ENCODE results near the gene GRIP2.
"Not testable (repeated sequence)": the region's sequence is repeated elsewhere in the genome, so short reads cannot be mapped to it uniquely, and the experiment has no call there.

GRIP2 gene

GRCh38 chr3:14519406-14519805 is 20.7 kb downstream of the GRIP2 start:
- no peak for DNase-seq

- DNase-seq: no peak
These were observed 21.2 kb downstream of the GRIP2 start for GRCh38 chr3:14518893-14519292.

- DNase-seq: no peak
These were observed 21.7 kb downstream of the GRIP2 start for GRCh38 chr3:14518432-14518802.

- no peak for DNase-seq
These were observed 22.3 kb downstream of the GRIP2 start for GRCh38 chr3:14517601-14518431.

- no peak for DNase-seq
These were observed 23.3 kb downstream of the GRIP2 start for GRCh38 chr3:14516738-14517345.

GRCh38 chr3:14515526-14515925 is 24.6 kb downstream of the GRIP2 start:
- DNase-seq: not testable (repeated sequence)

- DNase-seq: no peak
These were observed 25.8 kb downstream of the GRIP2 start for GRCh38 chr3:14514323-14514720.

GRCh38 chr3:14513566-14514322 is 26.4 kb downstream of the GRIP2 start:
- no peak for DNase-seq

- DNase-seq: no peak
These were observed 27.2 kb downstream of the GRIP2 start for GRCh38 chr3:14512942-14513327.

GRCh38 chr3:14512281-14512941 is 27.7 kb downstream of the GRIP2 start:
- DNase-seq: no peak

- no peak for DNase-seq
These were observed 28.4 kb downstream of the GRIP2 start for GRCh38 chr3:14511623-14512280.

GRCh38 chr3:14510838-14511622 is 29.1 kb downstream of the GRIP2 start:
- DNase-seq: no peak

- no peak for DNase-seq
These were observed 30.4 kb downstream of the GRIP2 start for GRCh38 chr3:14509796-14510100.

- peak; percentile 64 for DNase-seq
These were observed 31.0 kb downstream of the GRIP2 start for GRCh38 chr3:14508966-14509795.

- DNase-seq: no peak
These were observed 31.7 kb downstream of the GRIP2 start for GRCh38 chr3:14508505-14508819.

GRCh38 chr3:14507757-14508504 is 32.2 kb downstream of the GRIP2 start:
- DNase-seq: no peak

- DNase-seq: no peak
These were observed 32.8 kb downstream of the GRIP2 start for GRCh38 chr3:14507305-14507741.

GRCh38 chr3:14506626-14507304 is 33.4 kb downstream of the GRIP2 start:
- DNase-seq: no peak

- no peak for DNase-seq
These were observed 34.2 kb downstream of the GRIP2 start for GRCh38 chr3:14505803-14506500.
